ENCODE measurements around the gene MIEF2.
"Not testable (repeated sequence)": the region's sequence is repeated elsewhere in the genome, so short reads cannot be mapped to it uniquely, and the experiment has no call there.

MIEF2 gene

GRCh38 chr17:18280766-18281371 lies 20.4 kb downstream of the MIEF2 start:
- no peak for DNase-seq (ENCODE audit: low read depth)
- no peak for TF ChIP-seq CTCF (IDR thresholded peaks at IDR 0.05; ENCODE audit: insufficient read depth, low read depth, low read length, missing control alignments)
- no peak overlapping the region for H3K4me3 ChIP-seq (ENCODE audit: low read depth, low read length)

GRCh38 chr17:18281788-18282187 lies 21.3 kb downstream of the MIEF2 start:
- no peak overlapping the region for H3K4me3 ChIP-seq (ENCODE audit: low read depth, low read length)
- TF ChIP-seq CTCF (IDR thresholded peaks at IDR 0.05; ENCODE audit: insufficient read depth, low read depth, low read length, missing control alignments): no peak
- no peak for DNase-seq (ENCODE audit: low read depth)

- TF ChIP-seq CTCF (IDR thresholded peaks at IDR 0.05; ENCODE audit: insufficient read depth, low read depth, low read length, missing control alignments): no peak
Observed at GRCh38 chr17:18285296-18285695, 24.8 kb downstream of the MIEF2 start.

GRCh38 chr17:18291718-18292540 lies 31.5 kb downstream of the MIEF2 start:
- H3K4me3 ChIP-seq (ENCODE audit: low read depth, low read length): no peak overlapping the region
- no peak for DNase-seq (ENCODE audit: low read depth)
- TF ChIP-seq CTCF (IDR thresholded peaks at IDR 0.05; ENCODE audit: insufficient read depth, low read depth, low read length, missing control alignments): no peak

More at GRCh38 chr17:18285296-18285695, 24.8 kb downstream of the MIEF2 start:
- DNase-seq (ENCODE audit: low read depth): no peak
- H3K4me3 ChIP-seq (ENCODE audit: low read depth, low read length): no peak overlapping the region

GRCh38 chr17:18298061-18298460 lies 37.6 kb downstream of the MIEF2 start:
- not testable (repeated sequence) for DNase-seq (ENCODE audit: low read depth); H3K4me3 ChIP-seq (ENCODE audit: low read depth, low read length)

- DNase-seq (ENCODE audit: low read depth): no peak
- no peak for TF ChIP-seq CTCF (IDR thresholded peaks at IDR 0.05; ENCODE audit: insufficient read depth, low read depth, low read length, missing control alignments)
- H3K4me3 ChIP-seq (ENCODE audit: low read depth, low read length): no peak overlapping the region
Observed at GRCh38 chr17:18300725-18301480, 40.4 kb downstream of the MIEF2 start.

- DNase-seq (ENCODE audit: low read depth); H3K4me3 ChIP-seq (ENCODE audit: low read depth, low read length): not testable (repeated sequence)
Observed at GRCh38 chr17:18303206-18303605, 42.7 kb downstream of the MIEF2 start.

Data from GM12865 (cell line).